HEK293T (cell line): Measurements from ENCODE around the gene MRPS35.

ENCODE experiments used
- CTCF ChIA-PET: fragments of 350-600 bp; formaldehyde crosslinking; extraction: SDS; loops from one replicate; lab custom pipeline; 2021; ENCODE audit warnings: antibody characterized with exemption, inconsistent platforms; lab: Yijun Ruan, JAX
- POLR2A ChIA-PET: fragments of 350-600 bp; formaldehyde crosslinking; extraction: SDS; loops from one replicate; lab custom pipeline; 2020; ENCODE audit warnings: antibody characterized with exemption, inconsistent platforms; lab: Yijun Ruan, JAX
- DNase-seq: peaks from one replicate; pipeline ENCODE4 v3.0.0; 2012; ENCODE audit warnings: mixed read lengths; ENCODE audit errors: extremely low spot score
- ARNT ChIP-seq: fragments of 450-650 bp; IDR thresholded peaks from 2 replicates; pipeline ENCODE4 v1.6.1; 2017; ENCODE audit warnings: mild to moderate bottlenecking
- BHLHE40 ChIP-seq: fragments of 450-650 bp; IDR thresholded peaks from 2 replicates; pipeline ENCODE4 v1.6.1; 2016; ENCODE audit warnings: mild to moderate bottlenecking, moderate library complexity, borderline replicate concordance
- CTBP1 ChIP-seq: fragments of 450-650 bp; IDR thresholded peaks from 2 replicates; pipeline ENCODE4 v1.6.1; 2016; ENCODE audit warnings: borderline replicate concordance
- ELF4 ChIP-seq: fragments of 450-650 bp; IDR thresholded peaks from 2 replicates; pipeline ENCODE4 v1.6.1; 2017; ENCODE audit warnings: antibody characterized with exemption
- FOXA1 ChIP-seq: fragments of 450-650 bp; IDR thresholded peaks from 2 replicates; pipeline ENCODE4 v1.6.1; 2016; ENCODE audit warnings: mild to moderate bottlenecking
- FOXK2 ChIP-seq: fragments of 450-650 bp; IDR thresholded peaks from 2 replicates; pipeline ENCODE4 v1.6.1; 2016; ENCODE audit warnings: mild to moderate bottlenecking
- FOXM1 ChIP-seq: fragments of 450-650 bp; IDR thresholded peaks from 2 replicates; pipeline ENCODE4 v1.6.1; 2017; ENCODE audit warnings: mild to moderate bottlenecking, borderline replicate concordance
- HDGF ChIP-seq: fragments of 450-650 bp; IDR thresholded peaks from 2 replicates; pipeline ENCODE4 v1.6.1; 2017; ENCODE audit warnings: antibody characterized with exemption, borderline replicate concordance
- L3MBTL2 ChIP-seq: fragments of 450-650 bp; conservative IDR thresholded peaks from 2 replicates; pipeline ENCODE4 v1.6.1; 2016; ENCODE audit warnings: mild to moderate bottlenecking
- LEF1 ChIP-seq: fragments of 450-650 bp; IDR thresholded peaks from 2 replicates; pipeline ENCODE4 v1.6.1; 2017; ENCODE audit warnings: mild to moderate bottlenecking, borderline replicate concordance
- NFRKB ChIP-seq: fragments of 450-650 bp; IDR thresholded peaks from 2 replicates; pipeline ENCODE4 v1.6.1; 2016; ENCODE audit warnings: mild to moderate bottlenecking, moderate library complexity
- SP1 ChIP-seq: fragments of 450-650 bp; IDR thresholded peaks from 2 replicates; pipeline ENCODE4 v1.6.1; 2017
- SUZ12 ChIP-seq: fragments of 450-650 bp; IDR thresholded peaks from 2 replicates; pipeline ENCODE4 v1.6.1; 2016; ENCODE audit warnings: mild to moderate bottlenecking
- TARDBP ChIP-seq: fragments of 450-650 bp; IDR thresholded peaks from 2 replicates; pipeline ENCODE4 v1.6.1; 2016
- ZNF384 ChIP-seq: fragments of 450-650 bp; IDR thresholded peaks from 2 replicates; pipeline ENCODE4 v1.6.1; 2016
- TF ChIP-seq, protein P1 (sequence below): fragments of 450-650 bp; IDR thresholded peaks from 2 replicates; pipeline ENCODE4 v1.6.1; 2016

The MRPS35 gene

DNA sequence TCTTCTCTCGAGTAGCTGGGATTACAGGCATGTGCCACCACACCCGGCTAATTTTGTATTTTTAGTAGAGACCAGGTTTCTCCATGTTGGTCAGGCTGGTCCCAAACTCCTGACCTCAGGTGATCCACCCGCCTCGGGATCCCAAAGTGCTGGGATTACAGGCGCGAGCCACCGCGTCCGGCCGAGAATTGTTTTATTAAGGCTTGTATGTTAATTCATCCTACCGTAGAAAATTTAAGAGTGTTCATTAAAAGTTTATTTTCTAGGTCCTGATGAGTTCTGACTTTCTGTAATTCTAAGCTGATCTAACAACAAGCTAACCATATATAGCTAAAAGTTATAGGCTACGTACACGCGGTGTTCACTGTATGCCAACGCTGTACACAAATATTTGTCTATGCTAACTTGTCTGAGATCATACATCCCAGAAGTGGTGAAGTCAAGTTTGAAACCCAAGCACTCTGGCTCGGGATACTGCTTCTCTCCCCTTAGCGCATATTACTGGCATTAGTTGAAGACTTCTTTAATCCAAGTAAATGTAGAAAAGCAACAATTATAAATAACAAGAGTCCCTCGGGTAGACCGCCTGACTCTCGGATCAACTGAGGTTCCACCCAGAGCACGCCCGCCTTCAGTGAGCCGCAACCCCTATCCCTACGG is 570 bp upstream of the MRPS35 start:
- DNase-seq, result no peak
- TF ChIP-seq FOXA1, result no peak
- TF ChIP-seq SUZ12, result no peak
- TF ChIP-seq ARNT, result no peak
- no peak for TF ChIP-seq LEF1
- no peak for TF ChIP-seq TARDBP
- TF ChIP-seq HDGF, result no peak
- TF ChIP-seq, protein P1, sequence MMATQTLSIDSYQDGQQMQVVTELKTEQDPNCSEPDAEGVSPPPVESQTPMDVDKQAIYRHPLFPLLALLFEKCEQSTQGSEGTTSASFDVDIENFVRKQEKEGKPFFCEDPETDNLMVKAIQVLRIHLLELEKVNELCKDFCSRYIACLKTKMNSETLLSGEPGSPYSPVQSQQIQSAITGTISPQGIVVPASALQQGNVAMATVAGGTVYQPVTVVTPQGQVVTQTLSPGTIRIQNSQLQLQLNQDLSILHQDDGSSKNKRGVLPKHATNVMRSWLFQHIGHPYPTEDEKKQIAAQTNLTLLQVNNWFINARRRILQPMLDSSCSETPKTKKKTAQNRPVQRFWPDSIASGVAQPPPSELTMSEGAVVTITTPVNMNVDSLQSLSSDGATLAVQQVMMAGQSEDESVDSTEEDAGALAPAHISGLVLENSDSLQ, result no peak
- no peak for TF ChIP-seq CTBP1
- no peak for TF ChIP-seq SP1
- TF ChIP-seq ELF4, result no peak
- no peak for TF ChIP-seq BHLHE40
- no peak for TF ChIP-seq L3MBTL2
- no peak for TF ChIP-seq FOXM1
- no peak for TF ChIP-seq NFRKB
- TF ChIP-seq ZNF384, result no peak
- no peak for TF ChIP-seq FOXK2
- ChIA-PET CTCF (interaction anchor here (0.7 kb wide), 1 partner anchor 9 kb away, joined by 4 read pairs; no protein-coding TSS in a partner anchor), POLR2A (interaction anchor here (0.7 to 2.3 kb wide), 5 partner anchors 9 to 377 kb away, joined by 3 to 9 read pairs (median 3); partner anchors contain the start of genes BMAL2, KLHL42, MANSC4 and PPFIBP1)

DNA sequence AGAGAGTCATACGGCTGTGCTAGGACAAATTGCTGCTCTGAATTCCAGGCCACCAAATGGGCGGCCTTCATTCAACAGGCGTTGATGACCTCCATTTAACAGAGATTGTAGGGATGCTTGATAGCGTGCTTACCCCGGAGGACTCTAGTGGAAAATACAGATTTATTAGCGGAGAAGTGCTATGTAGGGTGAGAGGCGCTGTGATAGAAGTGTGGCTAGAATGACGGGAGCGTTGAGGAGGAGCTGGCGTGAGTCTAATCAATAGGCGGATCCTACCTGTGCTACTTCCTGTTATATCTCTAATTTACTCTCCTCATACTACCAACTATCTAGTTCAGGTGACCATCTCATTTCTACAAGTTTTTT is 668 bp downstream of the MRPS35 start:
- ChIA-PET CTCF (no interaction called here), POLR2A (interaction anchor here (2.3 kb wide), 1 partner anchor 68 kb away, joined by 9 read pairs; the partner anchor contains the start of genes KLHL42 and MANSC4)
- no peak for TF ChIP-seq HDGF
- no peak for TF ChIP-seq FOXM1
- no peak for TF ChIP-seq ELF4
- TF ChIP-seq L3MBTL2, result no peak
- TF ChIP-seq, protein P1, result no peak
- no peak for TF ChIP-seq FOXA1
- no peak for TF ChIP-seq NFRKB
- TF ChIP-seq ARNT, result no peak
- TF ChIP-seq FOXK2, result no peak
- TF ChIP-seq CTBP1, result no peak
- no peak for TF ChIP-seq SP1
- no peak for TF ChIP-seq SUZ12
- TF ChIP-seq BHLHE40, result no peak
- TF ChIP-seq TARDBP, result no peak
- TF ChIP-seq ZNF384, result no peak
- TF ChIP-seq LEF1, result no peak
- peak; percentile 7 for DNase-seq

DNA sequence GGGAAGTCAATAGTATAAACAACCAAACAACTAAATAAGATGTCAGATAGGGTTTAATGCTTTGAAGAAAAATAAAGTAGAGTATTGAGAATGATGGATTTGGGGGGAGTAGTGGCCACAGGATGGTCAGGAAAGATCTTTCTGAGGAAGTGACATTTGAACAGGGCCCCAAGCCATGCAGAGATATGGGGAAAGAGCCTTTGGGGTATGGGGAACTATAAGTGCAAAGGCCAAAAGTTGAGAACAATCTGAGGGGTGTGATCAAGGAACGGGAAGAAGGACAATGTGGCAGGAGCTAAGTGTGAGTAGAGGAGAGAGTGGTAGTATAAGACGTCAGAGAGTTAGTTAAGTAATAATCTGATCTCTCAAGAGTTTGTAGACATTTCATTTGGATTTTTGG is 1.3 kb downstream of the MRPS35 start:
- ChIA-PET POLR2A (interaction anchor here (2.3 kb wide), 1 partner anchor 68 kb away, joined by 9 read pairs; the partner anchor contains the start of genes KLHL42 and MANSC4), CTCF (no interaction called here)
- TF ChIP-seq CTBP1, result no peak
- TF ChIP-seq, protein P1, result no peak
- no peak for TF ChIP-seq ZNF384
- TF ChIP-seq FOXM1, result no peak
- TF ChIP-seq NFRKB, result no peak
- no peak for TF ChIP-seq SUZ12
- no peak for TF ChIP-seq LEF1
- TF ChIP-seq BHLHE40, result no peak
- no peak for DNase-seq

DNA sequence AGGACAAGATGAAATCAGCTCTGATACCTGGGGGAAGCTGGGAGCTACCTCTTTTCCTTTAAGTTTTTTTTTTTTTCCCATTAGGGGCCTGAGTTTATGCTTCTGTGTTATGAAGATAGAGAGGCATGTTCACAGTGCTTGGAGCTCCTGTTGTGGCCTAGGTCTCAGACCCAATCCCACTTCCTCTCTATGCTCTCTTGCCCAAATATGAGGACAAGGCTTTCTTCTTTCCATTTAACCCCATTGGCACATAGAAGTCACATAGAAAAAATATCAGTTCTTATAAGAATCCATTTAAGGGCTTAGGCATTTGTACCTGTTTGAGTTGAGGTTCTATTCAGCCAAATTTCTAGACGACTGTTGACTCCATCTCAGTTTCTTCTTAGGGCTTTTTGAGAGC is 12.6 kb downstream of the MRPS35 start:
- no peak for DNase-seq
- no peak for TF ChIP-seq ZNF384
- TF ChIP-seq, protein P1, result no peak
- no peak for TF ChIP-seq BHLHE40
- TF ChIP-seq LEF1, result no peak
- TF ChIP-seq FOXM1, result no peak
- no peak for TF ChIP-seq FOXK2
- TF ChIP-seq L3MBTL2, result no peak
- no peak for TF ChIP-seq SP1
- no peak for TF ChIP-seq SUZ12
- TF ChIP-seq ARNT, result no peak
- no peak for TF ChIP-seq FOXA1
- TF ChIP-seq ELF4, result no peak
- POLR2A ChIA-PET, result interaction anchor here (1.1 kb wide), 1 partner anchor 13 kb away, joined by 4 read pairs; the partner anchor contains the start of gene MRPS35
- CTCF ChIA-PET, result interaction anchor here (0.6 kb wide), 1 partner anchor 30 kb away, joined by 3 read pairs; no protein-coding TSS in a partner anchor

DNA sequence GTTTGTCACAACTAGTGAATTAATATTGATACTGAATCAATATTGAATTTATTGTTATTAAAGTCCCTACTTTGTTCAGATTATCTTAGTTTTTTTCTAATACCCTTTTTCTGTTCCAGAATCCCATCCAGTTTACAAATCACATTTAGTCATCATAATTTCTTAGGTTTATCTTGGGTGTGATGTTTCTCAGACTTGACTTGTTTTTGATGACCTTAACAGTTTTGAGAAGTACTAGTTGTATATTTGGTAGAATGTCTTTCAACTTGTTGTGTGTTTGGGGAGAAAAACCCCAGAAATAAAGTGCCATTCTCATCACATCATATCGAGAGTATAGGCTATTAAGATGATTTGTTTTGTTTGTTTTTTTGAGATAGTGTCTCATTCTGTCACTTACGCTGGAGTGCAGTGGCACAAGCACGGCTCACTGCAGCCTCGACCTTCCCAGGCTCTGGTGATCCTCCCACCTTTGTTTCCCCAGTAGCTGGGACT is 19.5 kb downstream of the MRPS35 start:
- TF ChIP-seq ZNF384, result no peak
- no peak for TF ChIP-seq LEF1
- TF ChIP-seq NFRKB, result no peak
- no peak for TF ChIP-seq SP1
- no peak for TF ChIP-seq FOXM1
- TF ChIP-seq BHLHE40, result no peak
- no peak for TF ChIP-seq L3MBTL2
- TF ChIP-seq, protein P1, result no peak
- TF ChIP-seq SUZ12, result no peak
- TF ChIP-seq ELF4, result no peak
- no peak for TF ChIP-seq FOXA1
- TF ChIP-seq HDGF, result no peak
- no peak for TF ChIP-seq CTBP1
- no peak for TF ChIP-seq FOXK2
- no peak for TF ChIP-seq TARDBP
- DNase-seq, result no peak
- ChIA-PET CTCF (interaction anchor here (0.6 kb wide), 1 partner anchor 106 kb away, joined by 4 read pairs; no protein-coding TSS in a partner anchor), POLR2A (no interaction called here)
